Lung microvascular endothelial cell (primary cell): ENCODE measurements around the gene MX1. TPM values are rescaled to one million over a fixed set of nuclear protein-coding genes. Genes with fewer than 3 reads are reported as not detected.

Experiments used
- DNase-seq, 2 donors: peaks; one replicate each; pipeline versions ENCODE4 v3.0.0 to v3.0.0-alpha.2; 2010; ENCODE audit warnings: low read depth in 2 of 2
- total RNA-seq: library from RNA; depleted of rRNA; stranded (reverse); fragments of >200 nt; gene quantifications from 2 replicates; pipeline ENCODE4 v1.2.1, GENCODE V29; 2014

Gene MX1
- total RNA-seq, 1 donor from 2014 or later = 0.99 TPM

GRCh38 chr21:41489329-41489728, 63.3 kb downstream of the MX1 start:
- DNase-seq = no peak

- DNase-seq = no peak
These were observed 64.3 kb downstream of the MX1 start for GRCh38 chr21:41490330-41490729.

GRCh38 chr21:41491412-41491811, 65.4 kb downstream of the MX1 start:
- DNase-seq = no peak

- no peak for DNase-seq
These were observed 68.2 kb downstream of the MX1 start for GRCh38 chr21:41494242-41494641.

- no peak for DNase-seq
These were observed 71.0 kb downstream of the MX1 start for GRCh38 chr21:41497008-41497407.

GRCh38 chr21:41497788-41498187, 71.7 kb downstream of the MX1 start:
- DNase-seq = no peak

- no peak for DNase-seq
These were observed 73.9 kb downstream of the MX1 start for GRCh38 chr21:41499920-41500319.

- DNase-seq = no peak
These were observed 74.3 kb downstream of the MX1 start for GRCh38 chr21:41500363-41500762.

- no peak for DNase-seq
These were observed 74.9 kb downstream of the MX1 start for GRCh38 chr21:41500931-41501381.

- DNase-seq = no peak
These were observed 75.9 kb downstream of the MX1 start for GRCh38 chr21:41501919-41502318.

- no peak for DNase-seq
These were observed 77.3 kb downstream of the MX1 start for GRCh38 chr21:41503331-41503730.

GRCh38 chr21:41504030-41504429, 78.0 kb downstream of the MX1 start:
- no peak for DNase-seq

GRCh38 chr21:41506005-41506594, 80.1 kb downstream of the MX1 start:
- DNase-seq = no peak

GRCh38 chr21:41506611-41507520, 80.8 kb downstream of the MX1 start:
- no peak for DNase-seq

GRCh38 chr21:41507521-41508414, 81.7 kb downstream of the MX1 start, which contains the start of gene TMPRSS2:
Gene TMPRSS2 (minus strand): TSS chr21:41508158. CDS start chr21:41498133, 10,025 bp downstream.
- DNase-seq = no peak

- DNase-seq = no peak
These were observed 82.5 kb downstream of the MX1 start for GRCh38 chr21:41508415-41509144.

Other genes with a start within 250 kb of the MX1 start
- not detected in 2 replicates for gene FAM3B, start 109.4 kb upstream of the MX1 start, total RNA-seq
- gene MX2, start 64.2 kb upstream of the MX1 start, total RNA-seq = under 0.01 and 0.40 TPM in 2 replicates
- not detected in 2 replicates for gene TMPRSS2, start 81.9 kb downstream of the MX1 start, total RNA-seq